ENCODE results near the gene ELF5.
A peak's percentile ranks its signal among the peaks of the same experiment; 100 is the strongest.

ELF5 gene

DNA sequence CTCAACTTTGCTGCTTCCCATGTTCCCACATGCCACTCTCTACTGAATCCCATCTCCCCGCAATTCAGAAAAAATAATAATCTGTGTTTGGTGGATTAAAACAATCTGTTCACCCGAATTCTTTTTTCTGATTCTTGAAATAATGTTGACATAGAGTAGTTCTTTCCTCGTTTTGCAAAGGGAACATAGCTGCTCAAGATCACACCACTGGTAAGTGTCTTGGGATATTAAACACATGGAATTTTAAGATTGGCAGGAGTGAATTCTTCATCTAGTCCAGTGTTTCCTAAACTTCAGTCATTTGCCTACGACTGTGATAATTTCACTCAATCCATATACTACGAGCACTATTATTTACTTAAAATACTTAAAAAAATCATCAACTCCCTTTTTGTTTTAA is 6.0 kb downstream of the ELF5 start:
- DNase-seq (ENCODE audit: extremely low read depth, low read depth), result no peak
- no peak for TF ChIP-seq CTCF (IDR thresholded peaks at IDR 0.05; ENCODE audit: low read depth, low read length, missing control alignments)
- no peak overlapping the region for H3K4me3 ChIP-seq (replicated peaks; ENCODE audit: low read depth, low read length)

DNA sequence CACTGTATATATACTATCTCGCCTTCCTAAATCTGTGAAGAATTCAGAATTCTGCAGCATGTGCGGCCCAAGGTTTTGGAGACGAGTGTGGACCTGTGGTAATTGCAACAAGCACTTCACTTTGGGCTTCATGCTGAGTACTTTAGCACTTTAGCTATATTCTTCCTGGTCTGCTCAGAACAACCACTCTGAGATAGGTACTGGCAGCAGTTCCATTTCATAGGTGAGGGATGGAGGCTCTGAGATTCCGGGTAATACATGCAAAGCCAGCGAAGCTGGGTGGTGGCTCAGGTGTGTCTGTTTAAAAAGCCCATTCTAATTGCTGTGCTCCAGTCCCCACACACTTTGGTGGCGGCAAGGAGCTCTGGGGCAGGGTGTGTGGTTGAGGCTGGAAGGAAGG is 6.4 kb downstream of the ELF5 start:
- no peak for DNase-seq (ENCODE audit: extremely low read depth, low read depth)
- H3K4me3 ChIP-seq (replicated peaks; ENCODE audit: low read depth, low read length), result no peak overlapping the region
- no peak for TF ChIP-seq CTCF (IDR thresholded peaks at IDR 0.05; ENCODE audit: low read depth, low read length, missing control alignments)

- H3K4me3 ChIP-seq (replicated peaks; ENCODE audit: low read depth, low read length), result no peak overlapping the region
- DNase-seq (ENCODE audit: extremely low read depth, low read depth), result no peak
- TF ChIP-seq CTCF (IDR thresholded peaks at IDR 0.05; ENCODE audit: low read depth, low read length, missing control alignments), result no peak
Observed at GRCh38 chr11:34505874-34506273, 7.7 kb downstream of the ELF5 start.

GRCh38 chr11:34502949-34503348 is 10.6 kb downstream of the ELF5 start:
- no peak for DNase-seq (ENCODE audit: extremely low read depth, low read depth)
- TF ChIP-seq CTCF (IDR thresholded peaks at IDR 0.05; ENCODE audit: low read depth, low read length, missing control alignments), result peak; percentile 17
- H3K4me3 ChIP-seq (replicated peaks; ENCODE audit: low read depth, low read length), result no peak overlapping the region

GRCh38 chr11:34501949-34502348 is 11.6 kb downstream of the ELF5 start:
- TF ChIP-seq CTCF (IDR thresholded peaks at IDR 0.05; ENCODE audit: low read depth, low read length, missing control alignments), result no peak
- no peak overlapping the region for H3K4me3 ChIP-seq (replicated peaks; ENCODE audit: low read depth, low read length)
- no peak for DNase-seq (ENCODE audit: extremely low read depth, low read depth)

DNA sequence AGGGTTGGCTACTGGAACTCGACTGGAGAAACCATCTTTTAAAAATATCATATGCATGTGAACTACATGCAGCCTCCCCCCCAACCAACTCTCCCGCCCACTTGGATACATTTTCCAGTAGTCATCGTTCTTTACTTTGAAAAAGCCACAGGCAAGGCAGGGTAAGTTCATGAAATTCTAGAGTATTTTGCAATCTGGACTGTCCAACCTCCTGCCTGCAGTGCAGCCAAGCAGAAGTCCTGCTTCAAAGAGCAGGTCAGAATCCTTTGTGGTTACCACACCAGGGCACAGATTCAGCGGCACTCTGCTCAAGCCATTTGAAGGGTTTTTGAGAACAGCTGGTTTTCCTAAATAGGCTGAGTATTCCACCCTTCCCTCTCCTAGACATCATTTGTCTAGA is 12.1 kb downstream of the ELF5 start:
- H3K4me3 ChIP-seq (replicated peaks; ENCODE audit: low read depth, low read length), result no peak overlapping the region
- DNase-seq (ENCODE audit: extremely low read depth, low read depth), result no peak
- no peak for TF ChIP-seq CTCF (IDR thresholded peaks at IDR 0.05; ENCODE audit: low read depth, low read length, missing control alignments)

DNA sequence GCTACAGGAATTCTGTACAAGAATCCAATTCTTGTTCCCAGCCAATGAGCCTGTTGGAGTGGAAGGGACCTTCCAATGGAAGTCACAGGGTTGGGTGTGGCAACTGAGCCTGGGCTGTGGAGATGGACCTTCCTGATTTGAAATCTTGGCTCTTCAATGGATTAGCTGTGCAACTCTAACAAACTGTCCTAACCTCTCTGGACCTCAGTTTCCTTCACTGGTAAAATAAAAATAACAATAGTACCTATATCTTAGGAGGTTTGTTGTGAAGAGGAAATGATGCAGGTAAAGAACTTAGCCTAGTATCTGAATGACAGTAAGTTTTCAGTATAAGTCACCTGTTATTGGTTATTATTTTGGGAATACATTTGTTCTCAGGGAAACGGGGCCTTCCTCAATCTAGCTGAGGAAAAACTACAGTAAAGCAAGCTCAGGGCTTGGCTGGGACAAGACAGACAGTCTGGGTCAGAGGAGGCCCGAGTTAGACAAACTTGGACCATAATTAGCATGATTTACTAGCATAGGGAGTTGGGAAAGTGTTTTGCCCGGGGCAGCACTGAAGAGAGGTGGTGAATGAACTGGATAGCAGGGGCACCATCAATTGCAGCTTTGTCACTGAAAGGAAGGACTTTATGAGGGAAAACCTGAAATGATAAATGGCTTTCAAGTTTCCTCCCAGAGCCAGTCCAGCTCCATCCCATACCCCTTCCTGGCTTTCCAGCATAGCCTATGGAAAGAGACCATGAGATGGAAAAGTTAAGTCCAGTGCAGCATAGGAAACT is 13.7 kb downstream of the ELF5 start:
- no peak overlapping the region for H3K4me3 ChIP-seq (replicated peaks; ENCODE audit: low read depth, low read length)
- no peak for TF ChIP-seq CTCF (IDR thresholded peaks at IDR 0.05; ENCODE audit: low read depth, low read length, missing control alignments)
- no peak for DNase-seq (ENCODE audit: extremely low read depth, low read depth)

Data from HFF-Myc (cell line).